ENCODE measurements around the gene RAP1B. TPM values are rescaled to one million over a fixed set of nuclear protein-coding genes. Genes with fewer than 3 reads are reported as not detected.
A peak's percentile ranks its signal among the peaks of the same experiment; 100 is the strongest.

The RAP1B gene
- polyA plus RNA-seq (2012; ENCODE audit: insufficient read length, low read depth), result 206 TPM

GRCh38 chr12:68610370-68611093 is at the start of gene RAP1B:
TSS of gene RAP1B (plus strand) at chr12:68610899. CDS start at chr12:68648725, 37,826 bp downstream.
- TF ChIP-seq SIN3A (IDR thresholded peaks at IDR 0.05; ENCODE audit: borderline replicate concordance, insufficient read depth, low read length), result peak; percentile 30; the same call in 1 of the 2 replicates
- no peak for TF ChIP-seq REST (IDR thresholded peaks at IDR 0.05; ENCODE audit: insufficient read depth in 1 of 2, low read depth in 2 of 2, low read length in 2 of 2)
- peak; percentile 85 for TF ChIP-seq POLR2AphosphoS5 (IDR thresholded peaks at IDR 0.05; ENCODE audit: low read depth, low read length)
- no peak for TF ChIP-seq TAF1 (IDR thresholded peaks at IDR 0.05; ENCODE audit: borderline replicate concordance, insufficient read depth, low read length)
- peak; percentile 44 for TF ChIP-seq FOXP2 (optimal IDR thresholded peaks at IDR 0.05; ENCODE audit: borderline replicate concordance, extremely low read depth, extremely low read length, insufficient read depth)

- TF ChIP-seq SIN3A (IDR thresholded peaks at IDR 0.05; ENCODE audit: borderline replicate concordance, insufficient read depth, low read length) (no peak), POLR2AphosphoS5 (IDR thresholded peaks at IDR 0.05; ENCODE audit: low read depth, low read length) (no peak), FOXP2 (optimal IDR thresholded peaks at IDR 0.05; ENCODE audit: borderline replicate concordance, extremely low read depth, extremely low read length, insufficient read depth) (no peak), REST (IDR thresholded peaks at IDR 0.05; ENCODE audit: insufficient read depth in 1 of 2, low read depth in 2 of 2, low read length in 2 of 2) (no peak), TAF1 (IDR thresholded peaks at IDR 0.05; ENCODE audit: borderline replicate concordance, insufficient read depth, low read length) (no peak)
Observed at GRCh38 chr12:68561830-68562229, 48.9 kb upstream of the RAP1B start.

GRCh38 chr12:68564166-68564565 is 46.5 kb upstream of the RAP1B start:
- TF ChIP-seq REST (IDR thresholded peaks at IDR 0.05; ENCODE audit: insufficient read depth in 1 of 2, low read depth in 2 of 2, low read length in 2 of 2), result no peak
- no peak for TF ChIP-seq POLR2AphosphoS5 (IDR thresholded peaks at IDR 0.05; ENCODE audit: low read depth, low read length)
- no peak for TF ChIP-seq TAF1 (IDR thresholded peaks at IDR 0.05; ENCODE audit: borderline replicate concordance, insufficient read depth, low read length)
- no peak for TF ChIP-seq SIN3A (IDR thresholded peaks at IDR 0.05; ENCODE audit: borderline replicate concordance, insufficient read depth, low read length)
- TF ChIP-seq FOXP2 (optimal IDR thresholded peaks at IDR 0.05; ENCODE audit: borderline replicate concordance, extremely low read depth, extremely low read length, insufficient read depth), result no peak

GRCh38 chr12:68565391-68565903 is 45.3 kb upstream of the RAP1B start:
- TF ChIP-seq SIN3A (IDR thresholded peaks at IDR 0.05; ENCODE audit: borderline replicate concordance, insufficient read depth, low read length) (0 out of 2 replicates have a peak, but pooled peaks have one; percentile 73), REST (IDR thresholded peaks at IDR 0.05; ENCODE audit: insufficient read depth in 1 of 2, low read depth in 2 of 2, low read length in 2 of 2) (no peak), TAF1 (IDR thresholded peaks at IDR 0.05; ENCODE audit: borderline replicate concordance, insufficient read depth, low read length) (no peak), POLR2AphosphoS5 (IDR thresholded peaks at IDR 0.05; ENCODE audit: low read depth, low read length) (0 out of 2 replicates have a peak, but pooled peaks have one; percentile 41), FOXP2 (optimal IDR thresholded peaks at IDR 0.05; ENCODE audit: borderline replicate concordance, extremely low read depth, extremely low read length, insufficient read depth) (no peak)
